HG03280 (cell line): ENCODE results near the gene RPS6KL1.

Experiments
- ATAC-seq: cut with Tn5 transposase; IDR thresholded peaks from one replicate; pipeline ENCODE4 v1.9.1; 2021; ENCODE audit warnings: mild to moderate bottlenecking, moderate library complexity; ENCODE audit not compliant: unreplicated experiment

Gene RPS6KL1, protein sequence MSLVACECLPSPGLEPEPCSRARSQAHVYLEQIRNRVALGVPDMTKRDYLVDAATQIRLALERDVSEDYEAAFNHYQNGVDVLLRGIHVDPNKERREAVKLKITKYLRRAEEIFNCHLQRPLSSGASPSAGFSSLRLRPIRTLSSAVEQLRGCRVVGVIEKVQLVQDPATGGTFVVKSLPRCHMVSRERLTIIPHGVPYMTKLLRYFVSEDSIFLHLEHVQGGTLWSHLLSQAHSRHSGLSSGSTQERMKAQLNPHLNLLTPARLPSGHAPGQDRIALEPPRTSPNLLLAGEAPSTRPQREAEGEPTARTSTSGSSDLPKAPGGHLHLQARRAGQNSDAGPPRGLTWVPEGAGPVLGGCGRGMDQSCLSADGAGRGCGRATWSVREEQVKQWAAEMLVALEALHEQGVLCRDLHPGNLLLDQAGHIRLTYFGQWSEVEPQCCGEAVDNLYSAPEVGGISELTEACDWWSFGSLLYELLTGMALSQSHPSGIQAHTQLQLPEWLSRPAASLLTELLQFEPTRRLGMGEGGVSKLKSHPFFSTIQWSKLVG

DNA sequence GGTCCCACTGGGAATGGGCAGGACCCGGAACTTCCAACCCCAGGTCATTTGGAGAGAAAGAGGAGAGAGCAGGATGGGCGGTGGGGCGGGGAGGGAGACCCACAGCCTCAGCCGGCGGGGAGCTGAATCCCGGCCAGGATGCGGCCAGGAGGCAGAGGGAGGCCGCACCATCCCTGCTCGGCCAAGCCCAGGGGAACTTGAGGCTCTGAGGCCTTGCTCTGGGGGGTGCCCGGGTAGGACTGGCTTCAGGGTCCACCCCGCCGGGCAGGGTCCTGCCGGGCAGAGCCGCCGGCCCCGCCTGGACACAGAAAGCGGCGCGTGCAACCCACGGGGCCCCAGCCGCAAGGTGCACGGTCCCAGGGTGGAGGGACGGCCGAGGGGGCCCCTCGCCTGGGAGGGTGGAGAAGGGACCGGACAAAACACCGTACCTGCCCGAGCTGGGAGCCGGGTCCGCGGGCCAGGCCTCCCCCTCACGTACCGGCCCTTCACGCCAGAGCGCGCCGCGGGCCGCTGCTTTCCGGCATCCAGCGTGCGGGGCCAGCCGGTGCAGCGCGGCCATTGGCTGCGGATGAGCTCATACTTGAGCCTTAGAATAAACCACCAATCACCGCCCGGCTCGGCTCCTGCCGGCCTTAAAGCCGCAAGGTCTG lies at the start of gene RPS6KL1:
RPS6KL1 (minus strand) TSS at position 509 of the 650 bp plus-strand sequence. CDS start 1,719 bp downstream, outside the sequence.
- ATAC-seq, result peak; percentile 97

DNA sequence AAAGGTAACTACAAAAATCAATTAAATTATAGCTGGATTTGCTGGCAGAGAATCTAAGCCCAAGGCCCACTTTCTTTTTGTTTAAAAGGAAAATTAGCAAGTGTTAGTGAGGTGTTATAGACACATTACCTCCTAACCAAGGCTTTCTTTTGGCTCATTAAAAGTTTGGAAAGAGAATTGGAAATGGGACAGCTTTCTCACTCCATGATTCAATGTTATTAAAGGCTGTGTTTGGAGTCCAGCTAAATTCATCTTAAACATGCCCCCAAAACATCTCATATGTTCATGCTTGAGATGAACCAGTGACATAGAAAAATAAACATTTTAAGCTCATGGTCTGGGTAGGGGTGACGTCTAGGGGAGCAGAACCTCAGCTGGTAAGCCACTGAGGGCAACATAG lies 45.8 kb upstream of the RPS6KL1 start:
- no peak for ATAC-seq

DNA sequence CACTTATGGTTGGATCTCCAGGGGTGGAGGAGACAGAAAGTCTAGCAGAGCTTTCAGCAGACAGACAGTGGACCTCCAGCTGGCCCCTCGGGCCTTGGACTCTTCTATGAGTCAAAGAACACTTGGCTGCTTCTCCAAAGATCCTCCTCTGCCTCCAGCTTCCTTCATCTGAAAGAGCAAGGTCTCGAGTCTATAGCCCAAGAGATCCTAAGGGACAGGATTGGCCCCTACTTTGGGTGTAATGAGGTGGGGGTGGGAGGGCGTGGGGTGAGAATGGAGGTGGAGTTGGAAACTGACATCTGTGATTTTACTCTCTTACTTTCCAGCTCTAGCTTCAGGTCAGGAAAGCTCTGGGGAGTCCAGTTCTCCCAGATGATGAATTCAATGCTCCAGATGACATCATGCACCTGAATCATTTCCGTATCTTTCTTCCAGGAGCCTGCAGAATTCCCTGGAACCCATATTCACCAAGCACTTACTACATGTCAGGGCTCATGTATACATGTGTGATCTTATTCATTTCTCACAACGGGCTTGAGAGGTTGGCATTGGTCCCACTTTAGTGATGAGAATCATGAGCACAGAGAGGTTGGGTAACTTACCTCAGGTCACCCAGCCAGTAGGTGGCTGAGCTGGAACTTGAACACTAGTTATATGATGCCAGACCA lies 42.6 kb upstream of the RPS6KL1 start:
- no peak for ATAC-seq

GRCh38 chr14:74964787-74965485 lies 41.9 kb upstream of the RPS6KL1 start:
- ATAC-seq, result no peak

DNA sequence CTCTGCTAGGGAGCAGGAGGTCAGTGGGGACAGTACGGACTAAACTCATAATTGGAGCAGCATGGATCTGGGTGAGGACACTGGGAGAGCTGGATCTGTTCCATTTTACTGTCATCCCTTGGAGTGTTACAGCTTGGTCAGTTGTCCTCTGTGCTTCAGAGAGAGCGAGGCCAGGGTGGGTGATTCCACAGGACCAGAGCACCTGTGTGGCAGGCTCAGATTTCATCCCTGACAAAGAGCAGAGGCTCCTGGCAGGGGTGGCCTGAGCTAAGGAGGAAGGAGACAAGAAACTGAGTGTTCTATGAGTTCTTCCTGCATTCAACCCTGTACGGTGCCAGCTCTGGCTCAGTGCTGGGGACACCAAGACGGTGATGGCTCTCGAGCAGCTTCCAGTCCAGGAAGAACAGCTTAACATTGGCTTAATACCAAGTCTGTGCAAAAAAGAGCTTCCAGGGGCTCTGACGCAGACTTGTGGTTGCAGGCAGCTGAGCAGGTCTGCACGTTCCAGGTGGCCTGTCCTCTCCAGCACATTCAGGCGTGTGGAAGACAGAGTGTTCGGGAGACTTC lies 40.7 kb upstream of the RPS6KL1 start:
- ATAC-seq, result no peak

- ATAC-seq, result no peak
Measured at GRCh38 chr14:74963178-74963704, 40.2 kb upstream of the RPS6KL1 start.

- ATAC-seq, result no peak
Measured at GRCh38 chr14:74962493-74962892, 39.4 kb upstream of the RPS6KL1 start.

DNA sequence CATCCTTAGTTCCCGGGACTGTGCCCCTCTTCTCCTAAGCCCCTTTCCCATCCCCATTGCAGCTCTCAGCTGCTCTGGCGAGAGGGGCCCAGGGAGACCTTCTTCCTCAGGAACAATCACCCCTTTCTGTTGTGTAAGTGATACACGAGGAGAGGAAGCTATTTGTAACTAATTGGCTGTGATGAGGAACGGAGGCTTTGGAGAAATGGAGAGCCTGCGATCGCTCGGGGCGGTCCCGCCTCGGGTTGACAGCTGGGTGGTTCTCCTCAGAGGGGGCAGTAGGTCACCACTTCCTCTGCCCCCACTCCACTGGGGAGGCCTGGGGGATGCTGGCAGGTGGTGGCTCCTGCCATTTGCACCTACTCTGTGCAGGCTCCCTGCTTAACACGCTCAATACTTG lies 39.0 kb upstream of the RPS6KL1 start:
- no peak for ATAC-seq

GRCh38 chr14:74961238-74961911 lies 38.3 kb upstream of the RPS6KL1 start:
- ATAC-seq, result no peak

- no peak for ATAC-seq
Measured at GRCh38 chr14:74960736-74961135, 37.7 kb upstream of the RPS6KL1 start.

DNA sequence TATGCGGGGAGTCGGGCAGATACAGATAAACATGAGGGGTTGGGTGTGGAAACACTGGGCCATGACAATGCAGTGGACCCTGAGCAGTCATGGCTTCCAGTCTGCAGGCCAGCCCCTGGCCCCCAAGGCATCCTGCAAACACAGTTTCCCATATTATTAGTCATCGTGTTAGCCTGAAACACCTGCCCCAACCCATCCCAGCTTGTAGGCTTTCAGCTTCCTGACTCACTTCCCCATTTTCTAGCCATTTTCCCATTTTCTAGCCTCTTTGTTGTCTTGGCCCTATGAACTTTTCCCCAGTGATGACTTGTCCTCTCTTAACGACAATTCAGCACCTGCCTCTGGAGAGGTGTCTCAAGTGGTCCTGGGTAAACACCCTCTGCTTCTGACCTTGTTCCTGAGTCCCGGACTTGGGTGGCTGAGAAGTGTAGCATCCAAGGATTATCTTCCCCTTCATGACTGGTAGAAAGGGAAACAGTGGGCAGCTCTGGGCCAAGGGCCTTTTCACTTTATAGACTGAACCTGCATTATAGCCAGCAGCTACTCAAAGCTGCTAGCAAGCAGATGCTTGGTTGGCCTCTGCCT lies 36.6 kb upstream of the RPS6KL1 start:
- ATAC-seq, result no peak

DNA sequence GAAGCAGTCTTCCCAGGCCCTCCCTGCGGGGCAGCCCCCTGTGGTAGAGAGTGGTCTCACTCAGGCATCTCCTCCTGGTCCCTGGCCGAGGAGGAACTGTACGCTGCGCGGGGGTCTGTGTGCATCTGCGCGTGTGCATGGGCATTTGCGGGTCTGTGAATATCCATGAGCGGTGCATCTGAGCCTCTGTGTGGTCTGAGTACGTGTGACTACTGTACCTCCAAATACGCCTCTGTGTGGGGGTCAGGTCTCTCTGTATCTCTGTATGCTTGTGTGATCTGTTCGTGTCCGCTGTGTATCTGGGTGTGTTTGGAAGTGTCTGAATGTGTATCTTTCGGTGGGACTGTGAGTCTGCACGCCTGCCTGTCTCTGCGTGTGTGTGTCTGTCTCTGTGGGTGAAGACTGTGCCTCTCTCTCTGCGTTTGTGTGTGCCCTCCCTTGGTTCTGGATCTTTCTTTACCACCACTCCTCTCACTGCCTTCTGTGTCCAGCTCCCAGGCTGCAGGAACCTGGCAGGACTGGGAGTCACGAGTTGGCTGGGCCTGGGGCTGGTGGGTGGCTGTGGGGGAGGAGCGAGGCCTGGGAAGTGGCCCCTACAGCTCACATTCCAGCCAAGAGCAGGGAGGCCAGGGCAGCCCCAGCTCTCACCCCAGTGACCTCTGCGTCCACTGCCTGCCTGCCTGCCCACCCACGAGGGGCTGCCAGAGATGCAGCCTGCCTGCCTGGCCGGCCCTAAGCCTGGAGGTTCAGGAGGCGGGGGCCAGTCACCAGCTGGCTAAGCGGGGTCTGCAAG lies 33.4 kb upstream of the RPS6KL1 start:
- ATAC-seq, result no peak

- no peak for ATAC-seq
Measured at GRCh38 chr14:74956027-74956279, 32.9 kb upstream of the RPS6KL1 start.

DNA sequence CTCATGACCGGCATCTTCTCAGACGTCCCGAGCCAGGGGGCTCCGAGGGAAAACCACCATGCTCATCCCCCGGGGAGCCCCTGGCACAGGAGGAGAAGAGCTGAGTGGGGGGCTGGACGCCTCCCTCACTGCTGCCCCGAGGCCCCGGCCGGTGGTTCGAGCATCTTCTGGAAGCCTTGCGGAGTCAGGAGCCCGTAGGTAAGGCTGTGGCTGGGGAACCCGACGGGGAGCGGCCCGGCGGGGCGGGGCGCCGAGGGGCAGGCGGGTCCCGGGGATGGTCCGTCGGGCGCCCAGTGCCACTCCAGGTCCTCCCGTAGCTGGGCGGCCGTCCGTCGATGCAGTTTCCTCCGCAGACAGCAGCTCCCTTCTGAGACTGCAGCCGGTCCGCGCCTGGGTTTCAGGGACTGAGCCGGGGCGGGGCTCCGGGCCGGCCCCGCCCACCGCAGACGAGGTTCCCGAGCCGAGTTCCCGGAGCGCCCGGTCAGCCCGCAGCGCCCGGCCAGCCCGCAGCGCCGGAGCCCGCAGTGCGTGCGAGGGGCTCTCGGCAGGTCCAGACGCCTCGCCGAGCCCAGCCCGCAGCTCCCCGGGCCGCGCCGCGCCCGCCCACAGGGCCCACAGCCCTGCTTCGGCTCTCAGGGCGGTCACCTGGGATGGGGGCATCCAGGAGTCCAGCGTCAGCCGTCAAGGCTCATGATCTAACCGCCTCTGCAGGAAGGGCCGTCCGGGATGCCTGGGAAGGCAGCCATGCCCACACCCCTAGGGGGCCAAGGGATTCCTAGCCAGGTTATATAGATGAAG lies 32.4 kb upstream of the RPS6KL1 start, which contains the start of gene PGF:
PGF (minus strand) TSS at position 369 of the 798 bp plus-strand sequence; CDS start at position 14, 355 bp downstream.
- no peak for ATAC-seq

- no peak for ATAC-seq
Measured at GRCh38 chr14:74954947-74955228, 31.8 kb upstream of the RPS6KL1 start.

GRCh38 chr14:74954232-74954946 lies 31.3 kb upstream of the RPS6KL1 start:
- no peak for ATAC-seq

- ATAC-seq, result no peak
Measured at GRCh38 chr14:74953686-74954085, 30.6 kb upstream of the RPS6KL1 start.
